ENCODE results near the gene PARK7.
A peak's percentile ranks its signal among the peaks of the same experiment; 100 is the strongest.

Gene PARK7

DNA sequence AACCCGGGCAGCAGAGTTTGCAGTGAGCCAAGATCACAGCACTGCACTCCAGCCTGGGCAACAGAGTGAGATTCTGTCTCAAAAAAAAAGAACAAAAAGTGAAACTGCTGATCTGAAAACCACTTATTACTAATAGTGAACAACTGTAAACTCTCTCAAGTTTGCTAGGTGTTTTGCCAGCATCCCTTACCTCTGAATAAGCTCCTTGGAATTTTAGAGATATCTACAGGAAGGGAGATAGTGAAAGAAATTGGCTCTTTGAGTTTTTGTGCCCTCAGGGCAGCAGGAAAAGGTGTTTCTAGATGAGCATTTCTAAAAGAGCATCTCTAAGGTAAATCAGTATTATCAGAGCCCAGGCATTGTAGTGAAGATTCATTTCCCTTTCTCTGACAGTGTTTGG lies 27.1 kb downstream of the PARK7 start:
- H3K27ac ChIP-seq (ENCODE audit: poor library complexity, severe bottlenecking), result peak overlapping the region; percentile 72
- DNase-seq (ENCODE audit: low spot score), result no peak
- H3K36me3 ChIP-seq (ENCODE audit: low read depth), result peaks cover 23% of the 10 kb centered on the region
- no peak overlapping the region for H3K4me3 ChIP-seq (ENCODE audit: severe bottlenecking)
- no peaks in the 10 kb centered on the region for H3K9me3 ChIP-seq (ENCODE audit: severe bottlenecking)
- H3K27me3 ChIP-seq (ENCODE audit: insufficient read depth, poor library complexity, severe bottlenecking), result no peaks in the 10 kb centered on the region
- TF ChIP-seq, protein P1, sequence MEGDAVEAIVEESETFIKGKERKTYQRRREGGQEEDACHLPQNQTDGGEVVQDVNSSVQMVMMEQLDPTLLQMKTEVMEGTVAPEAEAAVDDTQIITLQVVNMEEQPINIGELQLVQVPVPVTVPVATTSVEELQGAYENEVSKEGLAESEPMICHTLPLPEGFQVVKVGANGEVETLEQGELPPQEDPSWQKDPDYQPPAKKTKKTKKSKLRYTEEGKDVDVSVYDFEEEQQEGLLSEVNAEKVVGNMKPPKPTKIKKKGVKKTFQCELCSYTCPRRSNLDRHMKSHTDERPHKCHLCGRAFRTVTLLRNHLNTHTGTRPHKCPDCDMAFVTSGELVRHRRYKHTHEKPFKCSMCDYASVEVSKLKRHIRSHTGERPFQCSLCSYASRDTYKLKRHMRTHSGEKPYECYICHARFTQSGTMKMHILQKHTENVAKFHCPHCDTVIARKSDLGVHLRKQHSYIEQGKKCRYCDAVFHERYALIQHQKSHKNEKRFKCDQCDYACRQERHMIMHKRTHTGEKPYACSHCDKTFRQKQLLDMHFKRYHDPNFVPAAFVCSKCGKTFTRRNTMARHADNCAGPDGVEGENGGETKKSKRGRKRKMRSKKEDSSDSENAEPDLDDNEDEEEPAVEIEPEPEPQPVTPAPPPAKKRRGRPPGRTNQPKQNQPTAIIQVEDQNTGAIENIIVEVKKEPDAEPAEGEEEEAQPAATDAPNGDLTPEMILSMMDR (IDR thresholded peaks at IDR 0.05; ENCODE audit: poor library complexity, severe bottlenecking), result no peak
- peaks cover 7% of the 10 kb centered on the region for H3K4me1 ChIP-seq (ENCODE audit: insufficient read depth, poor library complexity, severe bottlenecking)
- ATAC-seq (ENCODE audit: low read depth), result peak; percentile 81

DNA sequence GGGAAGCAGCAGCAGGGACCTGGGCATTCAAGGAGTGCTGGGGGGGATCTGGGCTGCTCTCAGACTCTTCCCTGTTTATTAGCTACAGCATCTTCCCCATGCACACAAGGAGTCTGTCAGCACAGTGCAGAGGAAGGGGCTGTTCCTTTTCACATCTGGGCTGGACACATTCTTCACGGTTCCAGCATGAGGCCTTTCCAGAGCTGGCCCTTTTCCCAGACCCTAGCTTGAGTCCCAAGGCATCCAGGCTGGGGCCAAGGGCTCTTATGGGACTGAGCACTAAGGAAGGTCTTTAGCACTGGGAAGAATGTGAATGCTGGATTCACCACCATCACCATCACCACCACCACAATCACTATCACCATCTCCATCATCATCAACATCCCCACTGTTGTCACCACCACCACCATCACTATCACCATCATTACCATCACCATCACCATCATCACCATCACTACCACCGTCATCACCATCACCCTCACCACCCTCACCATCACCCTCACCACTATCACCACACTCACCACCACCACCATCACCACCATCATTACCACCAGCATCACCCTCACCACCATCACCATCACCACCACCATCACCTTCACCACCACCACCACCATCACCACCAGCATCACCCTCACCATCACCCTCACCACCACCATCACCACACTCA lies 28.4 kb downstream of the PARK7 start:
- Histone ChIP-seq H3K4me1 (ENCODE audit: insufficient read depth, poor library complexity, severe bottlenecking) (peaks cover 7% of the 10 kb centered on the region), H3K9me3 (ENCODE audit: severe bottlenecking) (no peaks in the 10 kb centered on the region), H3K36me3 (ENCODE audit: low read depth) (peaks cover 9% of the 10 kb centered on the region), H3K27me3 (ENCODE audit: insufficient read depth, poor library complexity, severe bottlenecking) (no peaks in the 10 kb centered on the region), H3K4me3 (ENCODE audit: severe bottlenecking) (no peak overlapping the region), H3K27ac (ENCODE audit: poor library complexity, severe bottlenecking) (peak overlapping the region; percentile 72)
- TF ChIP-seq, protein P1 (IDR thresholded peaks at IDR 0.05; ENCODE audit: poor library complexity, severe bottlenecking), result no peak
- no peak for ATAC-seq (ENCODE audit: low read depth)
- DNase-seq (ENCODE audit: low spot score), result no peak

DNA sequence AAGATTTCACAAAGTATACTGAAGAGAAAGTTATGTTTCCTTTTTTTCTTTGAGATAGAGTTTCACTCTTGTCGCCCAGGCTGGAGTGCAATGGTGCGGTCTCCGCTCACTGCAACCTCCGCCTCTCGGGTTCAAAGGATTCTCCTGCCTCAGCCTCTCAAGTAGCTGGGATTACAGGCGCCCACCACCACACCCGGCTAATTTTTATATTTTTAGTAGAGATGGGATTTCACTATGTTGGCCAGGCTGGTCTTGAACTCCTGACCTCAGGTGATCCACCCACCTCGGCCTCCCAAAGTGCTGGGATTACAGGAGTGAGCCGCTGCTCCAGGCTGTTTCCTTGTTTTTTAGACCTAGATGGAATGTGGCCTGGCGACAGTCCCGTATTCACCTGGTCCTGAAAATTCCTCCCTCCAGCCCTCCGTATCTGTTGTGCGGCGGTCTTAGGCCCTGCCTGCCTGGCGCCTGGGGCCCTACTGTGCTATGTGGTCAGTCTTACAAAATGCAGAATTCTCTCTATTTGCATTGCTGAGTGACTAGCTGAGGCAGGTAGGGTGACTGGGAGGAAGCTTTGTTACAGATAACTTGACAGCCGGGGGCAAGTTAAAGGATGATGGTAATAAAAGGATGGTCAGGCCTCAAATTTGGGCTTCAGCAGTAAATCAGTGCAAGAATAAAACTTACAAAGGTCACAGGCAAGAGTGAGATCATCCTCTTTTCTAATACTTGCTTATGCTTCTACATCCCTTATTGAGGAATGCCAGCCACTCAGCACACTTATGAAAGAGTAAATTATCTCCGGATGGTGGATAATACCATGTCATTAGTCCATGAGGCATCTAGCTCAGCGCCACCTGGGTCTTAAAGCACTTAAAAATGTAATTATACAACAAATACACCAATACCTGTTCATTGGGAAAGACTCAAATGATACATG lies 30.3 kb downstream of the PARK7 start:
- Histone ChIP-seq H3K4me1 (ENCODE audit: insufficient read depth, poor library complexity, severe bottlenecking) (peaks cover 7% of the 10 kb centered on the region), H3K27ac (ENCODE audit: poor library complexity, severe bottlenecking) (peak overlapping the region; percentile 0), H3K36me3 (ENCODE audit: low read depth) (no peaks in the 10 kb centered on the region), H3K4me3 (ENCODE audit: severe bottlenecking) (no peak overlapping the region), H3K27me3 (ENCODE audit: insufficient read depth, poor library complexity, severe bottlenecking) (no peaks in the 10 kb centered on the region), H3K9me3 (ENCODE audit: severe bottlenecking) (no peaks in the 10 kb centered on the region)
- ATAC-seq (ENCODE audit: low read depth) (no peak), DNase-seq (ENCODE audit: low spot score) (no peak)
- TF ChIP-seq, protein P1 (IDR thresholded peaks at IDR 0.05; ENCODE audit: poor library complexity, severe bottlenecking), result no peak

DNA sequence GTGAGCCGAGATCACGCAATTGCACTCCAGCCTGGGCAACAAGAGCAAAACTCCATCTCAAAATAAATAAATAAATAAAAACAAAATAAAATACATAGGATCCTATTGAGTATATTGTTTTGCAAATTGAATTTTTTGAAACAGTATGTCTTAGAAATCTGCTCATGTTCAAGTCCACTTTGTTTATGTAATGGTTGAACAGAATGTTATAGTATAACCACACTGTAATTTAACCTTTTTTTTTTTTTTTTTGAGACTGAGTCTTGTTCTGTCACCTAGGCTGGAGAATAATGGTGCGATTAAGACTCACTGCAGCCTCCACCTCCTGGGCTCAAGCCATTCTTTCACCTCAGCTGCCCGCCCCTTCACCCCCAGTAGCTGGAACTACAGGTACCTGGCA lies 31.4 kb downstream of the PARK7 start:
- no peak for ATAC-seq (ENCODE audit: low read depth)
- Histone ChIP-seq H3K9me3 (ENCODE audit: severe bottlenecking) (no peaks in the 10 kb centered on the region), H3K27ac (ENCODE audit: poor library complexity, severe bottlenecking) (no peak overlapping the region), H3K36me3 (ENCODE audit: low read depth) (no peaks in the 10 kb centered on the region), H3K27me3 (ENCODE audit: insufficient read depth, poor library complexity, severe bottlenecking) (no peaks in the 10 kb centered on the region), H3K4me1 (ENCODE audit: insufficient read depth, poor library complexity, severe bottlenecking) (peaks cover 7% of the 10 kb centered on the region), H3K4me3 (ENCODE audit: severe bottlenecking) (no peak overlapping the region)
- no peak for DNase-seq (ENCODE audit: low spot score)
- TF ChIP-seq, protein P1 (IDR thresholded peaks at IDR 0.05; ENCODE audit: poor library complexity, severe bottlenecking), result no peak
